Activated CD8-positive, alpha-beta memory T cell treated with anti-CD3 and anti-CD28 coated beads for 24 hours (primary cell): ENCODE measurements around the gene TRA2A.
"Not testable (repeated sequence)": the region's sequence is repeated elsewhere in the genome, so short reads cannot be mapped to it uniquely, and the experiment has no call there.

Experiments used
- DNase-seq: peaks from one replicate; pipeline ENCODE4 v3.0.0-alpha.2; 2020

Gene TRA2A

DNA sequence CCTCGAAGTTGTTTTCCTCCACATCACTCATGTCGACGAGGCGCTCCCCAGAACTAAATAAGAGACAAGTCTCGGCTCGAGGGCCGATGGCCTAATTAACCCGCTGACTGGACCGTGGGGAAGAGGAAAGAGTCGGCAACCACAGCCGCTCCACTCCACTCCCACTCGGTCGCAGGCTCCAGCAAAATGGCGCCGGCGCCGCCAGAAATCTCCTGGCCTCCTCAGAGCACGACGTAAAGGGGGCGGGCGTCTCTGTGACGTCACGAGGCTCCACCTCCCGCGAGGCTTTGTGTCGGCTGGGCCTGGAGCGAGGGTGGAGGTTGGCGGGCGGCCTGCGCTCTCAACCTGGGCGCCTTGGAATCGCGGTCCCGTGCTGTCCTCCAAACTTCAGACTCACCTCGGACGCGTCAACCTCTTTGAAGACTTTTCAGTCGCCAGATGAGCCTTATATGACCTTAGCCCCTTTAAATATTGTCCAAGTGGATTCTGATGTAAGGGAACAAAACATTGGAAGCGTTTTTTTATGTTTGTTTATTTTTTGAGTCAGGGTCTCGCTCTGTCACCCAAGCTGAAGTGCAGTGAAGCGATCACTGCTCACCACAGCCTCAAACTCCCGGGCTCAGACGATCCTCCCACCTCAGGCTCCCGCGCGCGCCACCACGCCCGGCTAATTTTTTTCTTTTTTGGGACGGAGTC lies at the start of gene TRA2A:
TRA2A (minus strand) TSS at position 188 of the 696 bp plus-strand sequence; CDS start at position 31, 157 bp downstream.
- DNase-seq: peak; percentile 98

DNA sequence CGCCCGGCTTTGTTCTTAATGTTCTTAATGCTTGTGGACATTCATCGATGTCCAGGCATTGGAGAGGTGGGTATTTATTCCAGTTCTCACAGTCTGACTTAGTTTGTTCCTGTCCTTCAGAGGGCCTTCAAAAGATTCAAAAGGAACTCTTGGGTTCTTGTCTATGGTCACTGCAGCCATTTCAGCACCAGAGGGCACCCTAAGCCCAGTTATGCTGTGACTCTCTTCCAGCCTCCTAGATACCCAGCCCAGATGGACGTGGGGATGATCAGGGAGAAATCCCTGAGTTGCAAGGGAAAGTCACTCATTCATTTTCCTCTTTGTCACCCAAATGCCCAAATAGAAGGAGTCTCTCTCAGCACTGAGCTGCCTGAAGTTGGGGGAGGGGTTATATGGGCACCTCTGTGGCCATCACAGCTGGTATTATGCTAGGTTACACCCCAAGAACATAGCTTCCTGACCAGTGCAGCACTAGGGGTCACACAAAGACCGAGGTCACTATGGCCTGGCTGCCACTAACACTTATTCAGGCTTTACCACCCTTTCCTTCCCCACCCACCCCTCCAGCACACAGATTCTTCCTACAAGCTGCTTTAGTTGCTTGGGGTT lies 38.9 kb upstream of the TRA2A start:
- peak; percentile 85 for DNase-seq

DNA sequence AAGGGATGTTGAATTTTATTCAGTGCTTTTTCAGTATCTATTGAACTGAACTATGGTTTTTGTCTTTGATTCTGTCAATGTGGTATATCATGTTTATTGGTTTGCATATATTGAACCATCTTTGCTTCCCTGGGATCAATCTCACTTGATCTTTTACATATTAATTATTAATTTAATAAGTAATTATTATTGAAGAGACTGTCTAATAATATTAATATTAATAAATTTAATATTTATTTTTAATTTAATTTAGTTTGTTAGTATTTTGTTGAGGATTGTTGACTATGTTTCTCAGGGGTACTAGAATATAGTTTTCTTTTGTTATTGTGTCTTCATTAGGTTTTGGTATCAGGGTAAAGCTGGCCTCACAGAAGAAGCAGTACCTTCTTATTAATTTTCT lies 26.5 kb upstream of the TRA2A start:
- no peak for DNase-seq

DNA sequence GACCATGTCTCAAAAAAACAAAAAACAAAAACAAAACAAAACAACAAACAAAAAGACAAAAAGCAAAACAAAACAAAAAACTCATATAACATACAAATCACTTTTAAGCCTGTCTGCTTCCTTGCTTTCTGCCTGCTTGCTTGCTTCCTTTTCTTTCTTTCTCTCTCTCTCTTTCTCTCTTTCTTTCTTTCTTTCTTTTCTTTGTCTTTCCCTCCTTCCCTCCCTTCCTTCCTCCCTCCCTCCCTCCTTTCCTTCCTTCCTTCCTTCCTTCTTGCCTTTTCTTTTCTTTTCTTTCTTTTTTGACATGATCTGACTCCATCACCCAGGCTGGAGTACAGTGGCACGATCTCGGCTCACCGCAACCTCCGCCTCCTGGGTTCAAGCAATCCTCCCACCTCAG lies 15.9 kb upstream of the TRA2A start:
- DNase-seq: no peak

DNA sequence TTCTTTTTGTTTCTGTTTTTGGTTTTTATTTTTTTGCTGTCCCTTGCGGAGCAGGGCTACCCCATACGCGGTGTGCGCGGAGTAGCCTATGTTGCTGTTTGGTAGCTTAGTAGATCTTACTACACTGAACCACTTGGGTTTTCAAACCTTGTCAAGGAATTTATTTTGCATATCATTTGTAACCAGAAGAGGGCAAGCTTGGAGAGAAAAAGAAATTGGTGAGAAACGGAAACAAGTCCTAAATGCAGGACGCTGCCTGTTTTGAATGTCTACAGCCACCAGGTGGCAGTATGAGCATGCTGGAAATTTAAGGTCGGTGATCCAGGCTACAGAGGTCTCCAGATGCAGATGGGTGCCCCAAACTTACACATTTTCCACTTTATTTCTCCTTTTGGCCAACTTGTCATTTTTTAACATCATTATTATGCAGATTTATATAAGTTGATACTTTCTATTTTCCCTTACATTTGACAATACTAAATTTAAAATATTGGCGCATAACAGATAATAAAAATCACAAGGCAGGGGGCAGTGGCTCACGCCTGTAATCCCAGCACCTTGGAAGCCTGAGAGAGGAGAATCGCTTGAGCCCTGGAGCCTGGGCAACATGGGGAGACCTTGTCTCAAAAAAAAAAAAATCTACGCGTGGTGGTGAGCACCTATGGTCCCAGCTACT lies 15.3 kb upstream of the TRA2A start:
- peak; percentile 84 for DNase-seq

DNA sequence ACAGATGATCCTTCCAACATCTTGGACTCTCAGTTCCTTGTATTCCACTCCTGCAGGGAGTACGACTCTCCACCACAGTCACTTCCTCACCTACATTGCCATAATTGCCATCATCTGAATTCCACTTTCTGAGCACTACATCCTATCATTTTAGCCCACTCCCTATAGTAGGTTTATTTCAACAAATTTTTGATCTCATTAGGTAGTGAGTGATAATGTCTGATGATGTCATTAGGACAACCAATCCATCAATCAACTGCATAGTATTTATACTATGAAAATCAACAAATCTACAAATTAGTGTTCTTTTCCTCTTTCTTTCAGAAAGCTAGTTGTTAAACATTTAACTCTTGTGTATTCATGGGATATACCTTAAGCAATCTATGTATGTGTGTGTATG lies 13.7 kb upstream of the TRA2A start:
- no peak for DNase-seq

DNA sequence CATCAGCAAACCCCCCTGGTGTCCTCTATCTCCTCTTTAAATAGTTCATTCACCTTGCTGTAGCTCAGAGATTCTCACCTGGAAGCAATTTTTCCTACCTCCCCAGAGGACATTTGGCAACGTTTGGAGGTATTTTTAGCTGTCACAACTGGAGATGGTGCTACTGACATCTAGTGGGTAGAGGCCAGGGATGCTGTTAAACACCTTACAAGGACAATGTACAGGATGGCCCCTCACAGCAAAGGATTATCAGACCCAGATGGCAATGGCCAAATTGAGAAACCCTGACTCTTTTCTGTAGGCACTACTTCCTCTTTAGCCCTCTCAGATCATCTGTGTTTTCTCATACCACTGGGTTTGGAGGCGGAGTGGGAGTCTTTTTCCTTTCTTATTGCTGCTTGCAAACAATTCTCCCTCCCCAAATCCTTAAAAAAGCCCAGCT lies 13.2 kb upstream of the TRA2A start:
- DNase-seq: no peak

DNA sequence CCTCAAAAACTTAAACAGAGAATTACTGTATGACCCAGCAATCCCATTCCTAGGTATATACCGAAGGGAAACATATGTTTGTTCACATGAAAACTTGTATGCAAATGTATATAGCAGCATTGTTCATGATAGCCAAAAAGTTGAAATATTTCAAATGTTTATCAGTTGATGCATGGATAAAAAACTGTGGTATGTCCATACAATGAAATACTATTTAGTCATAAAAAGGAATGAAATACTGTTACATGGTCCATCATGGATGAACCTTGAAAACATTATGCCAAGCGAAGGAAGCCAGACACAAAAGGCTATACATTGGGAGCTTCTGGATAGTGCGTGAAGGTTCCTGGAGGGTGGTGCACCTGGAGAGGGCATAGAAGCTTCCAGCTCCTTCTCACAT lies 11.0 kb upstream of the TRA2A start:
- DNase-seq: no peak

DNA sequence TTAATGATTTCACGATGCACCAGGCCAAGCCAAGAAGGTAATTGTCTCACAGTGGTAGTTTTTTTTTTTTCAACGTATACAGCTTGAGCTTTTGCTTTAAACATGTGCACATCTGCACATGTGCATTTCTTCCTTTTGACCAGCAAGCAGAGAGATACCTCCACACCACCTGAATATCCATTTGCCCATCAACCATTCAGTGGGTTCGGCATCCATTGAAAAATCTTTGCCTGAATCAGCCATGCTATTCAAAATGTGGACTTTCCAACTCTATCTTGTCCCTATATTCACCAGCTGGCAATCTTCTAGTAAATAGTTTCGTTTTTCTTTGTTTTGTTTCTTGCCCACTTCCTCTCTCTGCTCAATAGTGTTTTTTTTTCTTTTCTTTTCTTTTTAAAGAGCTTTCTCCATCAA lies 7.7 kb upstream of the TRA2A start:
- DNase-seq: no peak

DNA sequence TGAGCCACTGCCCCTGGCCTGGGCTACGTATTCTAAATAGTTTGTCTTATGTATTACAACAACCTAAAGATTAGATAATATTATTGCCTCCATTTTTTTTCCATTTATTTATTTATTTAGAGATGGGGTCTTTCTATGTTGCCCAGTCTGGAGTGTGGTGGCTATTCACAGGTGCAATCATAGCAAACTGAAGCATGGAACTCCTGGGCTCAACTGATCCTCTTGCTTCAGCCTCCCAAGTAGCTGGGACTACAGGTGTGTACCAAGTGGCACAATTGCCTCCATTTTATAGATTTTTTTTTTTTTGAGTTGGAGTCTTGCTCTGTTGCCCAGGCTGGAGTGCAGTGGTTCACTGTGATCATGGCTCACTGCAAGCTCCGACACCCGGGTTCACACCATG lies 6.5 kb upstream of the TRA2A start:
- DNase-seq: no peak

DNA sequence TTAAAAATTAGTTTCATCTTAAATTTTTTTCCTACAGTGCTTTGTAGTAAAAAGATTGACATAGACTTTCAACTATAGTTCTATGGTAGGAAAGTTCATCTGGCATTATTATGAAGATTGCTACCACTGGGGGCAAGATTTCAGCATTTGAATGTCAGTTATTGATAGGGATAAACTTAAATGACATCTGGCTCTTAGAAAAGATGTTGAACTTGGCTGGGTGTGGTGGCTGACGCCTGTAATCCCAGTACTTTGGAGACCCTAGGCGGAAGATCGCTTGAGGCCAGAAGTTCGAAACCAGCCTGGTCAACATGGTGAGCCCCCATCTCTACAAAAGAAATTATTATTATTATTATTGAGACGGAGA lies 1.4 kb upstream of the TRA2A start:
- no peak for DNase-seq

DNA sequence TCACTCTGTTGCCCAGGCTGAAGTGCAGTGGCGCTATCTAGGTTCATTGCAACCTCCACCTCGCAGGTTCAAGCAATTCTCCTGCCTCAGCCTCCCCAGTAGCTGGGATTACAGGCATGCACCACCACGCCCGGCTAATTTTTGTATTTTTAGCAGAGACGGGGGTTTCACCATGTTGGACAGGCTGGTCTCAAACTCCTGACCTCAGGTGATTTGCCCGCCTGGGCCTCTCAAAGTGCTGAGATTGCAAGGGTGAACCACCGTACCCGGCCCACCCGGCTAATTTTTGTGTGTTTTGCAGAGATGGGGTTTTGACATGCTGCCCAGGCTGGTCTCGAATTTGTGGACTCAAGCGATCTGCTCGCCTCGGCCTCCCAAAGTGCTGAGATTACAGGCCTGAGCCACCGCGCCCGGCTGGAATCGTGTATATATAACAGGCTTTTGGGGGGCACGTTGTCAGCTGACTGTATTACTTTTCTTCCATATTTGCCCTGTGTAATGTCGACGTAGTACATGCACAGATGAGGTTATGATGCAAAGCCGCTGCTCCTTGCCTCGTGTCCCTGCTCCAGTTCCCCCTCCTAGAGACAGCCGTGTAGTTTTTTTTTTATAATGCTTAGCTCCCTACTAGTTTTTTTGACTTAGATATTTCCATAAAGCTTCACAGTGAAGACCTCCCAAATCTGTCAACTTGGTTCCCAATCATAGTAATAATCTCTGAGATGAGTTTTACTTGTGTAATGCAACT lies 883 bp upstream of the TRA2A start:
- no peak for DNase-seq

DNA sequence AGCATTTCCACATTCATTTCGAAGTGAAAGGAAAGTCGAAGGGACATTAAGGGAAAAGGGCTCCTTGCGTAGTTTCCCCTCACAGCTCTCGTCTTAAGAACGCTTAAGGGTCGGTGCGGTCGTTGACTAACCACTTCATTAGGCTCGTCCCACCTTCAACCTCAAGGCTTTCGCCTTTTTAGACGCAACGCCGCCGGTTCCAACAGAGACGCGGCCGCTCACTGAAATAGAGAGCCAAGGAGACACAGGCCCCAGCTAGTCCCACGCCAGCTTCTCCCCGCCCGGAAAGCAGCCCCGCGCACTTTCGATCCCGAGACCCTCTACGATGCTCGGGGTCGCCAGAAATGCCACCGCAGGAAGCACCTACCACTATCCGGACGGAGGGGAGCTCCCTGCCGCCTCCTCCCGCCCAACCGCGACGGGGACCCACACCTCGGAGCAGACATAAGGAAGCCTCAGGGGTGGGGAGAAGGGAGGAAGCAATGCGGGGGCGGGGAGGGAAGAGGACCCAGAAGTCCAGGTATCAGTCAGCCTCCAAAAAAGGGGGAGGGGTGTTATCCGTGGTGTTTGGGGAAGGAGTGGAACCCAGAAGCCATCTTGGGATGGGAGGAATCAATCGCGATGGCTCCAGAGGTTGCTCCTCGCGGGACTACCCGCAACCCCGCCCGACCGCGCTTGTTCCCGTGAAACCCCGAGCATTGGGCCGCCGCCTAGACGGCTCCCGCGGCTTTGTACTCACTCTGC lies 559 bp downstream of the TRA2A start:
- peak; percentile 81 for DNase-seq

DNA sequence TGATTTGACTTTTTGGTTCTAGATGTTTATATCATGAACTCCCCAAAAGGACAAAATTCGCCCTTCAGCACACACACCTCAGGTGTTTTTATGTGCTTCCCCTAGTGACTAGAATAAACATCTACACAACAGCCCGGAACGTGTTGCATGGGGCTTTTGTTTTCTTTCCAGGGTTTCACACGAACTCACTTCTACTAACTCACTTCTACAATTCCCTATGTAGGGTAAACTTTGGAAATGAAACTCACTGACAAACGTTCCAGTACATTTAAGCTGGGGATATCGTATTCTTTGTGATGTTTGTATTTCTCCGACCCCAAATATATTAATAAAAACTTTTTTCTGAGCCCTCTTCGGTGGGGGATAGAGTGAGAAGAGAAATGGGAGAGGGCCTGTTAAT lies 1.4 kb downstream of the TRA2A start:
- DNase-seq: no peak

DNA sequence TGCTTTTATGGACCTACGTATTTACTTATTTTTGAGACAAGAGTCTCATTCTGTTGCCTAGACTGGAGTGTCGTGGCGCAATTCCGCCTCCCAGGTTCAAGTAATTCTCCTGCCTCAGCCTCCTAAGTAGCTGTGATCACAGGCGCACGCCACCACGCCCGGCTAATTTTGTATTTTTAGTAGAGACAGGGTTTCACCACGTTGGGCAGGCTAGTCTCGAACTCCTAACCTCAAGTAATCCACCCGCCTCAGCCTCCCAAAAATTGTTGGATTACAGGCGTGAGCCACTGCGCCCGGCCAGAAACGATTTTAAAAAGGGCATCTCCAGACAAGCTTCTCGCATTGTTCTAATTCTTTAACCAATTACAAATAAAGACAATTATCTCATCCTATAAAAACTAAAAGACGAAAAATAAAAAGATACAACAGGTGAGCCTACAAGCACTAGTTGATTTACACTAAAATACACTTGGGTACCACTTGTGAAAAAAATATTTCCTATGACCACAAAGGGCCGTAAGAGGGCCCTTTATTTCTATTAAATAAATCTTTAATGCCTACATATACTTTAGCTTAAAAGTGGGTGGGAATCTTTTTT lies 2.4 kb downstream of the TRA2A start:
- no peak for DNase-seq

DNA sequence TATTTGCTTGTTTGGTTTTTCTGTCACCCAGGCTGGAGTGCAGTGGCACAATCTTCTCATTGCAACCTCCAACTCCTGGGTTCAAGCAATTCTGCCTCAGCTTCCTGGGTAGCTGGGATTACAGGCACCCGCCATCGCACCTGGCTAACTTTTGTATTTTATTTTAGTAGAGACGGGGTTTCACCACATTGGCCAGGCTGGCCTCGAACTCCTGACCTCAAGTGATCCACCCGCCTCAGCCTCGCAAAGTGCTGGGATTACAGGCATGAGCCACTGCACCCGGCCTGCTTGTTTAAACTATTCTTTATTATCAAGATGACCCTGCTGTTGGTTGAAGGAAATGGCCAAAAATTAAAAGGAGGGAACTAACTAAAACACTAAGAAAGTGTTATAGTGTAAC lies 6.2 kb downstream of the TRA2A start:
- peak; percentile 48 for DNase-seq

DNA sequence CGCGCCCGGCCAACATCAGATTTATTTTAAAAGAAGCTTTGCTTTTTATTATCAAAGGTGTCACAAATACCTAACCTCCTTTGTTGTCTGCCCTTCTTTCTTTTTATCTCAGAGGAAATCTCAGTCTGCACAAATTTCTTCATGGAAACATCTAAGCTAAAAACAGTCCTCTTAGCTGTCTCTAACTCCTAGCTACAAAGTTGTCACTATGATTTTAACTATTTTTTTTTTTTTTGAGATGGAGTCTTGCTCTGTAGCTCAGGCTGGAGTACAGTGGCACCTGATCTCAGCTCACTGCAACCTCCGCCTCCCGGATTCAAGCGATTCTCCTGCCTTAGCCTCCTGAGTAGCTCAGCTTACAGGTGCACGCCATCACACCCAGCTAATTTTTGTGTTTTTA lies 7.3 kb downstream of the TRA2A start:
- no peak for DNase-seq

DNA sequence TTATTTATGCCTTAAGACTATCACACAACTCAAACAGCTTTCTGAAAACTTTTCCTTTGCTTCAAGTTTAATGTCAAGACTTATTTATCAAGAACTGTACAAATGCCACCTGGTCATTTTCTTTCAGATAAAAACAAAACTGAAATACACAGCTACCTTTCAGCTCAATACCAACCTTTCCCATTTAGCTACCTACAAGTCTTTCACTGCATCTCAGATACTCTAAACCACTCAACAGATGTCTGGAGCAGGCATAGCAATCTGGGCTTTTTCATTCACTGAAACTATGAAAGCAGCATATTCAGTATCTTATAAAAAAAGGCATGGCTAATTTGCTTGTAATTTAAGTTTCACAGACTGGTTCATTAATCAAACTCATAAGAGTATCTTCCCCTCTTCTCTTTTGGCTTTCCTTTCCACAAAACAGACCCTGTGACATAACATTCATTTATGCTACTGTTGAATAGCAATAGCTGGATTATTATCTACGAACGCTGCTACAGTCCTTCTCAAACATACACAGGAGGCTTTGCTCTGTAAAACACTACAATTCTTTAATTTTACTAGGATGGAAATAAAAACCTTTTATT lies 8.2 kb downstream of the TRA2A start:
- no peak for DNase-seq

DNA sequence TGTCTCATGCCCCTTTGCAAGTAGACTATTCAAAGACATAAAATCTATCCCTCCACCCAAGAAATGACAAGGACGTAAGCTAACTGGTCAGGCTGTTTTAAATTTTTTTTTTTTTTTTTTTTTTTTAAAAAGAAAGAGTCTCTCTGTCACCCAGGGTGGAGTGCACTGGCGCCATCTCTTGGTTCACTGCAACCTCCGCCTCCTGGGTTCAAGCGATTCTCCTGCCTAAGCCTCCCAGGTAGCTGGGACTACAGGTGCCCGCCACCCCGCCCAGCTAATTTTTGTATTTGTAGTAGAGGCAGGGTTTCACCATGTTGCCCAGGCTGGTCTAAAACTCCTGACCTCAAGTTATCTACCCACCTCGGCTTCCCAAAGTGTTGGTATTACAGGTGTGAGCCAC lies 11.2 kb downstream of the TRA2A start:
- DNase-seq: peak; percentile 38

DNA sequence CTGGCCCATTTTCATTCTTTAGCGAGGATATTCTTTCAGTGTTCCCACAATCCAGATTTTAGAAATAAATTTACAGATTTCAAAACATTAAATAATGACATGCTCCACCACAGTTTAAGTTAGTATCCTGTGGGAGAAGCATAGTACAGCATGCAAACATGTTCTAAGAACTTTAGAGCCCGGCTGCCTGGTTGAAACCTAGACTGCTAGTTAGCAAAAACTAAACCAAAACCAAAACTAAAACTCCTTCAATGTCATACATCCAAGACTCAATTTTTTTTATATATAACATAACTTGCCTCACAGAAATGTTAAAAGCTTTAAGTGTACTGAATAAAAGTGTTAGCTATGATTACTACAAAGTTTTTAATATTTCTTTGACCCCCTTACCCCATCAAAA lies 17.0 kb downstream of the TRA2A start:
- peak; percentile 24 for DNase-seq

DNA sequence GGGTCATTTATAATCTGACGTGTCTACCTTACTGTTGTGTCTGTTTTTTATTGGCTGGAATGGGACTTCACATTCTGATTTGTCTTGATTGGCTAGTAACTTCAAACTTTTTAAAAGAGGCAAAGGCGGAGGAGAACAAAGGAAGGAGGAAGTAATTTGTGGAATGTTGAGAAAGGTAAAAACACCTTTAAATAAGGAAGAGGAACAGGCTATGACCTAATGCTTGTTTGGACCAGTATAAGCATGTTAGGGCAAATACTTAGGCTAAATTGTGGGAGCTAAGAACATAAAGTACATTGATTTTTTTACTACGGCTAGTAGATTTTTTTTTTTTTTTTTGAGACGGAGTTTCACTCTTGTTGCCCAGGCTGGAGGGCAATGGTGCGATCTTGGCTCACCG lies 18.0 kb downstream of the TRA2A start:
- not testable (repeated sequence) for DNase-seq

DNA sequence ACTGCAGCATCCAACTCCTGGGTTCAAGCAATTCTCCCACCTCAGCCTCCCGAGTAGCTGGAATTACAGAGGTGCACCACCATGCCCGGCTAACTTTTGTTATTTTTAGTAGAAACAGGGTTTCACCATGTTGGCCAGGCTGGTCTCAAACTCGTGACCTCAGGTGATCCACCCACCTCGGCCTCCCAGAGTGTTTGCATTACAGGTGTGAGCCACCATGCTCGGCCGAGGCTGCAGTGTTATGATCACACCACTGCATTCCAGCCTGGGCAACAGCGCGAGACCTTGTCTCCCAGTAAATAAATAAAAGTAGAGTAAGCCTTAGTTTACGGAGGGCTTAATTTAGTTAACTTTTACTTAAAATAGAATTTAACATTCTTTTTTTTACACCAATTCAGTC lies 37.8 kb downstream of the TRA2A start:
- peak; percentile 47 for DNase-seq
